NCI-H2107 (cell line): ENCODE measurements around the gene PCSK2.
"Not testable (repeated sequence)": the region's sequence is repeated elsewhere in the genome, so short reads cannot be mapped to it uniquely, and the experiment has no call there.

Source experiments
- DNase-seq: peaks from one replicate; lab custom pipeline; 2025; lab: John Stamatoyannopoulos, UW

The PCSK2 gene, protein sequence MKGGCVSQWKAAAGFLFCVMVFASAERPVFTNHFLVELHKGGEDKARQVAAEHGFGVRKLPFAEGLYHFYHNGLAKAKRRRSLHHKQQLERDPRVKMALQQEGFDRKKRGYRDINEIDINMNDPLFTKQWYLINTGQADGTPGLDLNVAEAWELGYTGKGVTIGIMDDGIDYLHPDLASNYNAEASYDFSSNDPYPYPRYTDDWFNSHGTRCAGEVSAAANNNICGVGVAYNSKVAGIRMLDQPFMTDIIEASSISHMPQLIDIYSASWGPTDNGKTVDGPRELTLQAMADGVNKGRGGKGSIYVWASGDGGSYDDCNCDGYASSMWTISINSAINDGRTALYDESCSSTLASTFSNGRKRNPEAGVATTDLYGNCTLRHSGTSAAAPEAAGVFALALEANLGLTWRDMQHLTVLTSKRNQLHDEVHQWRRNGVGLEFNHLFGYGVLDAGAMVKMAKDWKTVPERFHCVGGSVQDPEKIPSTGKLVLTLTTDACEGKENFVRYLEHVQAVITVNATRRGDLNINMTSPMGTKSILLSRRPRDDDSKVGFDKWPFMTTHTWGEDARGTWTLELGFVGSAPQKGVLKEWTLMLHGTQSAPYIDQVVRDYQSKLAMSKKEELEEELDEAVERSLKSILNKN

DNA sequence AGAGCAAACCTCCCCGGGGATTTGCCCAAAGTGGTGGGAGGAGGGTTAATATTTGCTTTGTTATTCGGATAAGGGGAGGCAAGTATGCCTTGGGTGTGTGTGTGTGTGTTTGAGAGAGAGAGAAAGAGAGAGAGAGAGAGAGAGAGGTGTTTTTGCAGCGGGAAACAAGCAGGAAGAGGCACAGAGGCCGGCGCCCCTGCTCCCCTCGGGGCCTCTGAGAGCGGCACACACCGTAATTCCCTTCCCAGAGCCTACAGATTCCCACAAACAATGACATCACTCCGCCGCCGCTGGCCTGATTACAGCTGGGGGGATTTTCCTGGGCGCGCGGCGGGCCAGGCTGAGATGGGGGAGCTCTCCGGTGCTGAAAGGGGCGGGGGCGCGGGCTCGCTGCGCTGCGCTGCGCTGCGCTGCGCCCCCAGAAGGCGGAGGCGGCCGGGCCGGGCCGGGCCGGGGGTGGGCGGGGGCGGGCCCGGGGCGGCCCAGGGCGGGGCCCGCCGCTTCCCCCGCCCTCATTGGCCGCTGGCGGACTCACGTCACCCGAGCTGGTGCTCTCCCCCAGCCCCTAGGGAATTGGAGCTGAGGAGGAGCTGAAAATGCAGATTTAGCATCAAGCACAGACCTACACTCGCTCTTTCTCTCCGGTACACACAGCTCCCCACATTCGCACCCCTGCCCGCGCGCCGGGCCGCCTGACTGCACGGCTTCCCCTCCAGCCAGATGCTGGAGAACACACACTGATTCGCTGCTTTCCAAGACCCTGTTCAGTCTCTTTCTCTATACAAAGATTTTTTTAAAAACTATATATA, at the start of gene PCSK2:
PCSK2 (plus strand) TSS at position 631 of the 809 bp plus-strand sequence. CDS start 266 bp downstream, outside the sequence.
- peak; percentile 83 for DNase-seq

DNA sequence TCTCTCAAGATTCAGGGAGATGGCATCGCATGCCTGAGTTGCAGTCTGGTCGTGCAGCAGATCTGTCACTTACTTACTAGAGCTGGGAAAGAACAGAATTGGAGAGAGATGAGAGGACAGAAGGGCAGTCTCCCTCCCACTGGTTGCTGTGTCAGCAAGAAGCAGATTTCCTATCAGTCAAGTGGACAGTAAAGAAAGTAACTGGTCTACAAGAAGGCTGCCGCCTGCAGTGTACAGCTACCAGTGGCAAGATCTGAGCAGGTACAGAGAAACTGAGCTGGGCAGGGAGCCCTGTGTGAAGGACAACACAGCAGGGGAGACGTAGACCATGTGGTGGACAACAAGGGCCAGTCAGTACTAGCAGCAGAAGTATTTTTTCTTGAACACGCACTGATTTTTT, 49.5 kb upstream of the PCSK2 start:
- DNase-seq: no peak

DNA sequence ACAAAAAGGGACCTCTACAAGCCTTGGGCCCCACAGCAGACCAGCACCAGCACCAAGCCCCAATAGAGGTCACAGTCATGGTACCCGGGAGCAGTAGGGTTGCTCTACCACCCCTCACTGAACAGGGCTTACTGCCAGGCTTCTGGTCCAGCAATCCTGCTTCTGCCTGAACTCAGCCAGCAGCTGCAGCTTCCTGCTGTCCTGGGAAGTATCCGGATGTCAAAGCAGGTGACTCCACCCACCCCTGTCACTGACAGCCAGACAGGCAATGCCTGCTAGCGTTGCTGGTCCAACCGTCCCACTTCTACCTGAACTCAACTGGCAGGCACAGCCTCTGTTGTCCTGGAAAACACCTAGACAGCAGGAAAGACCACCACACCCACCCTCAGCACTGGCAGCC, 47.0 kb upstream of the PCSK2 start:
- no peak for DNase-seq

DNA sequence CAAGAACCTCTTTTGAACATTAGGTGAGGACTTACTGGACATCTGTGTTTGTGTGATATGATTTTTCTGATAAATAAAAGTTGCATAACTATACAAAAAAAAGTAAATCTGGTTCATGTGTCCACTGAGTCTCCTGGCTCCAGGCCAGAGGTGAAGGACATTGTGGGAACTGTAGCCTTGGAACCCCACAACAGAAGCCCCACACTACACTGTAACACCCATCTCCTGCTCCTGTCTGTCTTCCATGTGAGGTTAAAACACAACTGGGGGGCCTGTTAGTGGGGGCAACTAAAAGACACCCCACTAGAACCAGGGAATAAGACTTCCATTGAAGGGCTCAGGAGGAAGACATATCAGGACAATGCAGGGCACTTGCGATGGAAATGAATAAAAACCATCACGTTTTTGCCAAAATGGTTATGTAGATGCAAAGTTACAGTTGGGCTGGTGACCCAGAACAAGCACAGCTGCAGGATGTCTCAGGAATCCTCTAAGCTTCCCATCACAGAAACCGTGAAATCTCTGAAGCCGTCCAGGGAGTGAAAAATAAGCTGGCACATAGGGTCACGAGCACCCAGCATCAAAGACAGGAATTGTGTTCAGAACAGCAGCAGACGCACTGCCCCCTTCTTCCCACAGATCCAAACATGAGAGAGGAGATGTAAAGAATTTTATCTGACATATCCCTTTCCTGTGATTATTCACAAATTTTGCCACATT, 36.7 kb upstream of the PCSK2 start:
- DNase-seq: no peak

DNA sequence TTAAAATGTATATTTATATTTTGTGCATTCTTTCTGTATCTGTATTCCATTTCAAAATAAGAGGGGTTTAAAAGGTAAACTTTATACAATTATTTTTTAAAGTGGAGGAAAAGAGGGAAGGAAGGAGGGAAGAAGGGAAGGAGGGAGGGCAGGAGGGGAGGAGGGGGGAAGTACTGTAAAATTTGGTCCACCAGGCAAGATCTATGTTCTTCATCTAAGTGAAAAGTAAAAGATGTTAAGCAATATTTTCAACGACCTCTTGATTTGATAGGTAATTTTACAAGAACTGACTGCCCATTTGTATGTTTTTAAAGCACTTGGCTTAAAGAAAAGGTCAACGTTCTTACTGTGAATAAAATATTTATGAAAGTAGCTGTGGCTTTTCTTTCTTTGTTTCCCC, 29.8 kb upstream of the PCSK2 start:
- no peak for DNase-seq

DNA sequence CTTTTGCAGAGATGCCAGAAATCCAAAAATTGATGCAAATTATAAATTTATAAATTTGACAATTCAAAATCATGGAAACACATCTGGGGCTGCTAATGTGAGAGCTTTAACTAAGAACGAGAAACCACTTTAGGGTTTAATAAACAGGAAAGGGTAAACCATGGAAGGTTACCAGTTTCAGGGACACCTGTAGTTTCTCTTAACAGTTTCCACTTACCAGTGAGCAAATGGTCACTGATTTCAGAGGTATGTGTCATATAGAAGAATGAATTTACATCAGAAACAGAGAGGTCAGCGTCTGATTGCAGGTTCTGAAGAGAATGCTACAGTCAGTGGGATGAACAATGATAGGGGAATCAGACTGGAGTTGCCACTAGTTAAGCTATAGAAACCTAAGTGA, 24.8 kb upstream of the PCSK2 start:
- no peak for DNase-seq

DNA sequence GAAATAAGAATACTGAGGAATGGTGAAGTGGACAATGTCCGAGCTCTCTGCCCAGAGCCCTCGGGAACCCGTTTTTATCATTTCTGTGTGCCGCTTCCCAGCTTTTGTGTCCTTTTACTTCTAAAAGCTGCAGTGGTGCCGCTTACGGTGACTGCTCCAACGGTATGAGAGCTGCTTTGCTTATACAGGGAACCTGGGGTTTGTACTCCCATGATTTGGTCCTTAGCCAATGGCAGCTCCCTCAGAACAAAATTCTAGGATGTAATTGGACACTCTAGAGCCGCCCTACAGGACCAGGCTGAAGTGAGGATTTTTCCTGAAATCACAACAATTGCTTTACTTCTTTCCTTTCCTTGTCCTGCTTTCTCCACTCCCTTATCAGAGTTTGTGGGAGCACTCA, 24.2 kb upstream of the PCSK2 start:
- no peak for DNase-seq

DNA sequence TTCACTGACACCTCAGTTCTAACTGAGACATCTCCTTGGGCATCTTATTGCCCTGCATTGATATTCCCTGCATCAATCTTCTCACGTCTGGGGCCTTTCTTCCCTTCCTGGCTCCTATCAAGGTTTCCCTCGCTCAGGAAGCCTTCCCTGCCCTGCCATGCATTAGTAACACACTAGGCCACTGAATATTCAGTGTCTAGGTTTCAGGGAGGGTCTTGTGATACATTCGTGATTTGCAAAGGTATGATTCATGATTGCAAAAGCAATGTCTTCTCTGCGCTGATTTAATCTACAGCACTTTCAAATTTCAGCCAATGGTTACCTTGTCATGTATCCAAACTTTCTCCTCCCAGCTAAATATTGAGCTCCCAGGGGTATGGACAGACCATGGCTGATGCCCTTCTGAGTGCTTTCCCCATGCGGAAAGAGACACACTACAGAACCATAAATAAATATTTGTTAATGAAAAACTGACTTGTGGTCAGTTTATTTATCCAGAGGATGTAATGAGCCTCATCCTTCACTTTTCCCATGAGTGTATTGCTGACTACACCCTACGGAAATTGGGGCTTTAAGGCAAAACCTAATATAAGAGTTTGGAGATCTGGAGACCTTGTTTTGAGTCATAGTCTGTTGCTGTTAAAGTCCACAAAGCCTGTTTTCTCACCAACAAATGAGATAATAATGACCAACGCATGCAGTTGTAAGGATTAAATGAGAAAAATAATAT, 21.6 kb upstream of the PCSK2 start:
- no peak for DNase-seq

DNA sequence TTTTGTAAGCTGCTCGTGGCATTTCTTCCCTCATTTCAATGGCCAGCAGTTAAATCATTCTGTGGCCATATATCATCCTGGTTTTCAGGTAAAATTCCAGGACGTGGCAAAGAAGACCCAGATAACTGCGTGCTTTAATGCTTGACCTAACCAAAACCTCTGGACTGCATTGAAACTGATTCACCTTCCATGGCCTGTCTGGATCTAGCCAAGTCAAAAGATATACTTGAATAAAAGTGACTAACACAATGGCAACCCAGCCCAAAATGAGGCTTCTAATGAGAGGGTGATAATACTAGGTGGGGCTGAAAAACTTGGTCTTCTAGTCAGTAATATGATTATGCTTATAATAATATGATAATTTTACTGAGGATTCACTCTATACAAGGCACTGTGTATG, 16.5 kb upstream of the PCSK2 start:
- no peak for DNase-seq

DNA sequence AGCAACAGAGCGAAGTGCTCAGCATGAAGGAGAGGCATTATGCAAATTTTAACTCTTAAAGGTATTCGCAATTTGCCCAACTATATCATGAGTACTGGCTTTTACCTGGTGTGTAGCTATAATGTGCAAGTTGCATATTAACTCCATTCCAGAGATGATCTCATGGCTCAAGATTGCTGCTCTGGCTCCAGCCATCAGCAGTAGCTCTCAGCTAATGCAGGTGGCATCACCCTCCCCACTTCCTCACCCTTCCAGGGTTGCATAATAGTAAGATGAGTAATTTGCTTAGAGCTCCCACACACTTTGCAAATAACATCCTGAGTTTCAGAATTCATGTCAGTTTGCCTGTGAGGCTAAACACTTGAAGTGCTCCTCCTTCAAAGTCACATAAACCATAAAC, 15.9 kb upstream of the PCSK2 start:
- no peak for DNase-seq

DNA sequence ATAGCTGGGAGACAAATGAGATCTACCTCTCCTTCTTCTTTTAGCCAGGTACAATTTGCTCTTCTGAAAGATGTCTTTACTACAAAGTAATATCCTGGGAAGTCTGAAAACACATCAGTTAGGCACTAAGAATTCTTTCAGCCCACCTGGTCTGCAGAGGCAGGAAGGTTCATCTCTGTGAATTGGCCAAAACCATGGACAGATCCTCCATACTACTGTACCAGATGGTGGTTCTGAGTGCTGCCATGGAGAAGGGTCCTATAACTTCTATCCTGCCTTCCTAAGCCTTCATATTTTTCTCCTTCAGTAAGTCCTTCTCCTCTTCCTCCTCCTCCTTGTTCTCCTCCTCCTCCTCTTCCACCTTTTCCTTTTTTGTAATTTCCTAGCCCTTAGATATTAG, 11.7 kb upstream of the PCSK2 start:
- no peak for DNase-seq

DNA sequence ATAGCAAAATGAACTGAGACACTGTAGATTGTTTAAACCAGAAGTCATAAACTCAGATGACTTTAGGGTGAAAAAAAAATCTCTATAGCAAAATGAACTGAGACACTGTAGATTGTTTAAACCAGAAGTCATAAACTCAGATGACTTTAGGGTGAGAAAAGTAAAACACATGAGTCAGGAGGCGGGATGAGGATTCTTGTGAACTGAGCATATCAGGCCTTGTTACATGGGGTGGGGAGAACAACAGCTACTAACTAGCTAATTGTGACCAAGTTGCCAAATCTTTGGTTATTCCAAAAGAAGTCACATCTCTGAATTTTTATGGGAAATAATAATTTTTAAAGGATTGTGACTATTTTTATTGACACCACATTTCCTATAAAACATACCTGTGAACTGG, 7.0 kb upstream of the PCSK2 start:
- not testable (repeated sequence) for DNase-seq

DNA sequence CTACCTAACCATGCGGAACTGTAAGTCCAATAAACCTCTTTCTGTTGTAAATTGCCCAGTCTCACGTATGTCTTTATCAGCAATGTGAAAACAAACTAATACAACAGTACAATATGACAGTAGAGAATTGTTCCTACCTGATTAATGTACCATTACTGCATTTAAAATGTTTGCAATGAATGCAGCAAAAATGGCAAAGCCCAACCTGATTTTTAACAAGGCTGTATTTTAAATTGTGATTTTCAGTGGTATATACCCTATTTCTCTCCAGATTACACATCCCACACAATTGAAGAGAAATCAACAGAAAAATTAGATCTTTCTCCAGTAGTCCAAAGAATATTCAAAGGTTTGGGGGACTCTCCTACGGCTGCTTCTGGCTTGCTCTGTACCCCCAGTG, 3.3 kb upstream of the PCSK2 start:
- DNase-seq: no peak

DNA sequence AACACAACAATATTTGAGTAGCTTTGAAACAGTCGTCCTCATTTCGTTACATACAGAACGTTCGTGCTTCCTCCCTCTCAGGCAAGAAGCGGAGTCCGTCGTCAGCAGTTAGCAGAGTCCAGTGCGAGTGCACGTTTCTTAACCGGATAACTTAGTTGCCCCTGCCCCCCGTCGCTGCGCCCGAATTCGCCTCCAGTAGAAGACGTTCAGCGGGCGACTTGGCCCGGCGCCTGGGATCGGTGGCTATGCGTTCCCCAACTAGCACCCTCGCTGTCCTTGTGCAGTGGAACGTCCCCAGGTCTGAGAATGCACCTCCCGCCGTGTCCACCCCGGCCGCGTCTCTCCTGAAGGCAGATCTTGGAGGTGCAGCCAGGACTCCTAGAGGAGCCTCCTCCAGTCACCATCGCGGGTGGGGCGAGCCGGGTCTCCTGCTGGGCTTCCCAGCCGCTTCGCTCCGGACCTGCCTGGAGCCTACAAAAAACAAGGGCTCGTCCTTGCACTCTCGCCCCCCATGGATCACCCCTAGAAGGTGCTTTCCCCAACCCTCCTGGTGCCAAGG, 910 bp upstream of the PCSK2 start:
- no peak for DNase-seq

DNA sequence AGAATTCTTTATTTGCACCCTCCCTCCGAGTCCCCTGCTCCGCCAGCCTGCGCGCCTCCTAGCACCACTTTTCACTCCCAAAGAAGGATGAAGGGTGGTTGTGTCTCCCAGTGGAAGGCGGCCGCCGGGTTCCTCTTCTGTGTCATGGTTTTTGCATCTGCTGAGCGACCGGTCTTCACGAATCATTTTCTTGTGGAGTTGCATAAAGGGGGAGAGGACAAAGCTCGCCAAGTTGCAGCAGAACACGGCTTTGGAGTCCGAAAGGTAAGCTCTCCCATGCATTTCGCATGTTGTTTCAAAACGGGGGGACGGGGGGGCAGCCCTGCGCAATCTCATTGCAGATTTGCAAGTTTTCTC, 357 bp downstream of the PCSK2 start:
- no peak for DNase-seq

DNA sequence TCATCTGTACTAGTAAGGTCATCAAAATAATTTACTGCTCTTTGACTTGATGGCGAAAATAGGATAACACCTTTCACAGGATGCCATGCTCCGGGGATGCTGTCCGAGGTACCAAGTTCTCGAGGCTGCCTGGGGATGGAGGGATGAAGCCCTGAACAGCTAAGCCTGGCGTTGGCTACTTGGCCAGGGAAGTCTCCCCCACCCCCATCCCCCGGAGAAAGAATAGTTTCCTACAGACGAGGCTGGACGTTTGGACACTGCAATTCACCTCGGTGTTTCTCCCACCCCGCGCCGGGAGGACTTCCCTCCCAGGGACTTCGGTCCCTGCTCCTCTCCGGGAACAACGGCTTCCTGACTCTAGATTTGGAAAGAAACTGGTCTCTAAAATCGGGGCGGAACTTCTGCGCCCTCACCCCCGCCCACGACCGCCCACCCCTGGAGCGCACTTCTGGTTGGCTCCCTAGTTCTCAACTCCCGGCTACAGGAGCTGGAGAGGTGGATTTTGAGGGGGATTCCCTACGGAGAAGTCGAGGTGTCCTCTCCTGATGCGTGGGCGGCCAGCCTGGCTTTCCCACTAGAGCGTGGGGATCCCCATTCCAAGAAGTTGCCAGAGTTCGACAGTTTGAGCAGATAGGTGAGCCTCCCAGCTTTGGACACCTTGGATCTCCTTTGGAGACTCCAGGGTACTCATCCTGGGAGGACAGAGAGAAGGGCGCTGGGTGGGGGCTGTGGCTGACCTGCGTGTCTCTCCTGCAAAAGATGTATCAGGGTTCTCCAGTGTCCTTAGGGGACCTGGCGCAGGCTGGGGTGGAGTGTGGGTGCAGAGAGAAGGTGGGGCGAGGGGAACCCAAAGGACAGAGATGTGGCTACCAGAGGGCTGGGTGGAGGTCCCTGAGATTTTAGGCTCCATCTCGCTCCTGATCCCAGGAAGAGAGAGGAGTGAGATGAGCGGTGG, 1.1 kb downstream of the PCSK2 start:
- no peak for DNase-seq

DNA sequence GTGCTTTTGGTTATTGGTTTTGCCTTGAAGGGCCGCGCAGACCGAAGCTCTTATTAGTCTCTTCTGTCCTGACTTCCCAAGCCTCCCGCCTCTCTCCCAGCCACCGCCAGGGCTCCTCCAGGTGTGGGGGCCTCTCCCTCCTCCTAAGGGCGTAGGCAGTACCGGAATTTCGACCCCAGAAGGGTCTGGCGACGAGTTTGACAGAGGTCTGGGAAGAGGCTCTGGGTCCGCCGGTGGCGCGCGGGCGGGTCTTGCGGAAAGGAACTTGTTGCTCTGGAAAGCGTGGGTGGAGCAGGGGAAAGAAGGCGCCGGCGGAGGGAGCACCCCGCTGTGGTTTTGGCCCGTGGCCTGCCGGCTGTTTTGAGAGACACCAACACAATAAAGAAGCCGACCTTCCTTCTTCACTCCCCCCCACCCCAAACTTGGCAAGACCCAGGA, 1.8 kb downstream of the PCSK2 start:
- no peak for DNase-seq

DNA sequence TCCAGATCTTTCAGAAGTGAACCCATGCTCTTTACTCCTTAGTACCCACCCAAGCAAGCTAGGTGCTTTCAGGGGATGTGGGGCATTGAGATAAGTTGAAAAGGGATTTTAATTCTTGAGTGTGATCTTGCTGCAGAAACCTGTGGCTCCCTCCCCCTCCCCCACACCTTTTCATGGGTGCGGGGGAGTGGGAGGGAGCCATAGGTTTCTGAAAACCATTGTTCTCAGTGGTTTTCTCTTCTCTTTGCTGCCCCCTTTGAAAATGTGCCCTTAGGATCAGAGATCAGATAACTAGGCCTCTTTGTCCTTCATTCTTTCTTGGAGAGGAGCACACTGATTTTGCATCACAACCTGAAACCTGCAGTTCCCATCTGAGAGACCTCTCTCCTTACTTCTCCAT, 2.4 kb downstream of the PCSK2 start:
- DNase-seq: no peak

DNA sequence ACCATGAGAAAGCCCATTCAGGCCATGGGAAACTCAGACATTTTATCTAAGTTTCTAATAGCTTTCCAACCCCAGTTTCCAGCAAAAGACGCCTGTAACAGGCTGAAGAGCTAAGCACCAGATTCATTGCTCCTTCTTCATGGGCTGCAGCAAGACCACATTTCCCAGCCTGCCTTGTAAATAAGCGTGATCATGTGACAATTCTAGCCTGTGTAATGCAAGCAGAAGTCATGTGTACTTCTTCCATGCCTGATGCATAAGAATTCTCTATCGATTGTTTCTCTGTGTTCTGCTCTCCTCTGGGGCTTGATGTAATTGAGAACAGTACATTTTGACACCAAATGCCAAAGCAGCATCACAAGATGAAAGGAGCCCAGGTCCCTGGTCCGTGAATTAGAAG, 6.8 kb downstream of the PCSK2 start:
- no peak for DNase-seq

DNA sequence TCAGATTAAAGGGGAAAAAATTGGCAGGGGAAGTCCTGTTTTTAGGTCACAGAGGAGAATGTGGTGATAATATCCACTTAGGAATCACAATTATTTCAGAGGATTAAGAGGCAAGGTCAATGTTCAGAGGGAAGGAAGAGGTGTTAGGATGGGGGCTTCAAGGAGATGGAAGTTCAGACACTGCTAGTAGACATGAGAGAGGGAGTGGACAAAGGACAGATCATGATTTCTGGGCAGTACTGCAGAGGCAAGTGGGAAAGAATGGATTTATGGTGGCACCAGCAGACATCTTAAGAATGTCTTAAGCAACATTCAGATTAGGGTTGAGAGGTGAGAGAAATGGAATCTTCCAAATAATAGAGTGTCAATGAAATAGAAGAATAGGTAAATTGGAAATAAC, 9.9 kb downstream of the PCSK2 start:
- DNase-seq: no peak
